Heart right ventricle (tissue), 16 donors: ENCODE measurements around the gene VTI1A. TPM values are rescaled to one million over a fixed set of nuclear protein-coding genes. Genes with fewer than 3 reads are reported as not detected.

Experiments used
- ATAC-seq, 8 donors: fragments of 200-7000 bp; cut with Tn5 transposase; one replicate each; pipeline ENCODE4 v1.9.1; 2020; ENCODE audit warnings: mild to moderate bottlenecking in 8 of 8, moderate library complexity in 8 of 8, moderate number of reproducible peaks in 1 of 8
- DNase-seq, 2 donors: peaks; one replicate each; pipeline ENCODE4 v3.0.0-alpha.2; 2020
- H3K27ac ChIP-seq, 10 donors: fragments of 200-600 bp; sonication (generic) in 2 of 10; one replicate each; pipeline versions ENCODE4 v1.5.0 to v1.8.0; 2020 to 2022; ENCODE audit warnings: mild to moderate bottlenecking in 3 of 10
- H3K27me3 ChIP-seq, 7 donors: fragments of 200-600 bp; one replicate each; pipeline ENCODE4 v1.8.0; 2021 to 2022; ENCODE audit warnings: mild to moderate bottlenecking in 2 of 7
- H3K36me3 ChIP-seq, 9 donors: fragments of 200-600 bp; sonication (generic) in 1 of 9; one replicate each; pipeline versions ENCODE4 v1.5.0 to v1.8.0; 2020 to 2022; ENCODE audit warnings: mild to moderate bottlenecking in 2 of 9
- H3K4me1 ChIP-seq, 9 donors: fragments of 200-600 bp; sonication (generic) in 1 of 9; one replicate each; pipeline versions ENCODE4 v1.5.0 to v1.8.0; 2020 to 2022; ENCODE audit warnings: mild to moderate bottlenecking in 4 of 9
- H3K4me3 ChIP-seq, 10 donors: fragments of 200-600 bp; sonication (generic) in 2 of 10; one replicate each; pipeline versions ENCODE4 v1.5.0 to v1.8.0; 2020 to 2022; ENCODE audit warnings: mild to moderate bottlenecking in 7 of 10, moderate library complexity in 2 of 10
- H3K9me3 ChIP-seq, 11 donors: fragments of 200-600 bp in 10 of 11; sonication (generic) in 2 of 11; one replicate each; pipeline versions ENCODE4 v1.5.0 to v1.8.0; 2013 to 2022; ENCODE audit warnings: mild to moderate bottlenecking in 2 of 11, control low read depth in 1 of 11, moderate library complexity in 1 of 11
- WGBS, 2 donors: extraction: QIAGEN DNeasy Blood & Tissue Kit; methylation state at CpG; one replicate each; pipeline ENCODE4 v1.1.7; 2013; ENCODE audit warnings: inconsistent platforms in 1 of 2; 5-methylcytosine and 5-hydroxymethylcytosine counted together
- intact Hi-C, 10 donors: fragments of 100-400 bp; cut with DNase I; formaldehyde crosslinking; loops; one replicate each; pipeline versions ENCODE4 v1.11.1 to v1.14.2; 2022
- polyA plus RNA-seq, 2 donors: library from polyadenylated mRNA; stranded (reverse); fragments of 200-250 nt; gene quantifications; one replicate each; pipeline ENCODE4 v1.2.3, GENCODE V29; 2013
- total RNA-seq, 10 donors: library from RNA; stranded (reverse); fragmentation: NEBNext Ultra II Directional in 3 of 10; extraction: Animal tissue kit (Norgen Biotek cat#: 25700) in 3 of 10; gene quantifications; one replicate each; pipeline versions ENCODE4 v1.2.1 to v1.2.4, GENCODE V29; 2021 to 2023
- TF ChIP-seq, protein P1 (sequence below), 9 donors: fragments of 200-600 bp; sonication (generic) in 2 of 9; IDR thresholded peaks; one replicate each; pipeline versions ENCODE4 v1.5.0 to v1.8.0; 2021 to 2022; ENCODE audit warnings: antibody characterized with exemption in 9 of 9, mild to moderate bottlenecking in 5 of 9, moderate library complexity in 1 of 9
- donor health status: Arrhythmogenic right ventricular cardiomyopathy.
- donor health status: ischemic (EF 13 %, LVEDD 7.1; RV severe dilation, severe dysfunction).
- donor health status: healthy with polysubstance abuse.
- donor health status: DM: no; HTN: yes; CAD: no.
- donor health status: DM: no; HTN: no; CAD: no.
- donor health status: ischemic (EF 25% LVEDD 6.9; RV normal size, moderate dysfunction).
- donor health status: ischemic (EF 25% LVEDD 5.7; RV mildly dilated, moderate dysfunction).
- donor health status: healthy.
- donor health status: DM: yes; HTN: yes; CAD: no.
- donor health status: Ischemic cardiomyopathy.
- donor health status: ischemic (EF 35%, LVEDD 5.7; RV mildly dilated, moderate dysfunction).
- donor health status: nonischemic (EF 11% LVEDD 7.7; RV severe dilation, severe dysfunction).
- donor health status: DM: yes; HTN: yes; CAD: no.
- donor health status: PGD.
- donor health status: ischemic (EF 29% LVEDD 5.4; RV normal size, mild dysfunction).
- donor health status: nonischemic (EF 23%, LVEDD 6.1; RV moderate dilation, normal function).

The VTI1A gene
- total and polyA plus RNA-seq, 12 donors: 6.2 to 24.5 (median 20.6) TPM

DNA sequence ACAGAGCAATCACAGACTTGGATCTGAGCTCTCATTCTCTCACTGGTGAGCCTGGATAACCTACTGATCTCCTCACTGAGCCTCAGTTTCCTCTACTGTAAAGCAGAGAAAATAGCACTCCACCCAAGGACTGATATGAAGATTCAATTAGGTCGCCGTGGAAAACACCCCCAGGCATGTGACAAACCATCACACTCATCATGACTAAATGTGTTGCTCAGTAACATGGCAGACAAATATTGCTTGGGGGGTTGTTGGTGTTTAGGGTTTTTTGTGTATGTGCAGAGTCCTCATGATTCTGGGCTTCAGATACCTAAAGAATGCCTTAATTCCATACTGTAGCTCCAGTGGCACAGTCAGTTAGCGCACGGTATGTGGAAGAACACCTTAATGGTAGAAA lies 380.9 kb downstream of the VTI1A start:
- DNase-seq: no peak
- Histone ChIP-seq H3K36me3 (no peaks in the 10 kb centered on the region), H3K9me3 (no peaks in the 10 kb centered on the region), H3K4me1 (no peaks in the 10 kb centered on the region), H3K27me3 (no peaks in the 10 kb centered on the region), H3K27ac (no peak overlapping the region), H3K4me3 (no peak overlapping the region)
- ATAC-seq: no peak
- intact Hi-C loops: no loop called here
- TF ChIP-seq, protein P1, sequence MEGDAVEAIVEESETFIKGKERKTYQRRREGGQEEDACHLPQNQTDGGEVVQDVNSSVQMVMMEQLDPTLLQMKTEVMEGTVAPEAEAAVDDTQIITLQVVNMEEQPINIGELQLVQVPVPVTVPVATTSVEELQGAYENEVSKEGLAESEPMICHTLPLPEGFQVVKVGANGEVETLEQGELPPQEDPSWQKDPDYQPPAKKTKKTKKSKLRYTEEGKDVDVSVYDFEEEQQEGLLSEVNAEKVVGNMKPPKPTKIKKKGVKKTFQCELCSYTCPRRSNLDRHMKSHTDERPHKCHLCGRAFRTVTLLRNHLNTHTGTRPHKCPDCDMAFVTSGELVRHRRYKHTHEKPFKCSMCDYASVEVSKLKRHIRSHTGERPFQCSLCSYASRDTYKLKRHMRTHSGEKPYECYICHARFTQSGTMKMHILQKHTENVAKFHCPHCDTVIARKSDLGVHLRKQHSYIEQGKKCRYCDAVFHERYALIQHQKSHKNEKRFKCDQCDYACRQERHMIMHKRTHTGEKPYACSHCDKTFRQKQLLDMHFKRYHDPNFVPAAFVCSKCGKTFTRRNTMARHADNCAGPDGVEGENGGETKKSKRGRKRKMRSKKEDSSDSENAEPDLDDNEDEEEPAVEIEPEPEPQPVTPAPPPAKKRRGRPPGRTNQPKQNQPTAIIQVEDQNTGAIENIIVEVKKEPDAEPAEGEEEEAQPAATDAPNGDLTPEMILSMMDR (IDR thresholded peaks at IDR 0.05): no peak
- WGBS, 2 donors: 94 to 98% methylated on average over 4 of the region's 4 CpGs

- Histone ChIP-seq H3K36me3 (no peaks in the 10 kb centered on the region), H3K9me3 (no peaks in the 10 kb centered on the region), H3K4me3 (no peak overlapping the region), H3K4me1 (peaks cover 5 to 25% (median 11%) of the 10 kb centered on the region in 9 donors), H3K27ac (no peak overlapping the region), H3K27me3 (no peaks in the 10 kb centered on the region)
- 94 to 95% methylated on average over 16 of the region's 16 CpGs for WGBS, 2 donors
- ATAC-seq (no peak), DNase-seq (no peak)
- TF ChIP-seq, protein P1 (IDR thresholded peaks at IDR 0.05): no peak
- intact Hi-C loops: no loop called here
Measured at GRCh38 chr10:112831859-112832258, 384.8 kb downstream of the VTI1A start.

DNA sequence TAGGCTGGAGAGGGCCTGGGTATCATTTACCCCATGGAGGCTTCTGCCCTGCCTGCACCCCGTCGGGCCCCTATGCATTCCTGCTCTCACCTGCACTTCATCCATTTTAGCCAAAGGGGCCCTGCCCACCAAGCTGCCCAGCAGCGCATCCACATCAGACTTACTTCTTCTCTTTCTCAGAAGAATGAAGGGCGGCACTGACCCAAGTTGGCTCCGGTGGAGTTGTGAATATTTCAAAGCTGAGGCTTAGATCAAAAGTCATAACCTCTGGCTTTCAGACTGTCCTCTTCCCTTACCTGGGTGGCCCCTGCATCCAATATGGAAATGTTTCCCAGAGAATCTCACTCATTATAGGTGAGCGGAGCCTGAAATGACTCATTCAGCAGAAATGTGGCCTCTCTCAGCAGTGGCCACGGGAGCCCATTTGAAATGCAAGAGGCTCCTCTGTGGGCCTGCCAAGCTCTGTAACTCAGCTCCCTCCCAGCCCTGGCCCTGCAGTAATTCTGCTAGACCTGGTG lies 385.4 kb downstream of the VTI1A start:
- 92 to 95% methylated on average over 7 of the region's 7 CpGs for WGBS, 2 donors
- TF ChIP-seq, protein P1 (IDR thresholded peaks at IDR 0.05): no peak

DNA sequence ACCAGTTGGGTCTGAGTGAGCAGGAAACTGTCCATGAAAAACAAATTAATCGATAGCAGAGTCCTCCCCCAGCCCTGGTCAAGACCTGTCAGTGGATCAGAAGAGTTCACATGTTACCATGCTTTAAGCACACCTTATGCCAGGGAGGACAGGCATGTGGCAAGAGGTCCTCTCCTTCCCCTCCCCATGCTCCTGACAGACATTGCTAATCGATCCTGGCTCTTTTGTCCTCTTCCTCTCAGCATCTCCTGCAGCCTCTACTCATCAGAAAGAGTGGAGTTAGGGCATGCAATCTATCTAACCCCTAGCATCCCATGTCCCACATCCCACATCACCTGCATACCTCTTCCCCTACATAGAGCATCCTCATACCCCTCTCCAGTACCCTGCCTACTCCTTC lies 385.9 kb downstream of the VTI1A start:
- Histone ChIP-seq H3K4me3 (no peak overlapping the region), H3K36me3 (no peaks in the 10 kb centered on the region), H3K27ac (no peak overlapping the region), H3K9me3 (no peaks in the 10 kb centered on the region), H3K4me1 (peaks cover 5 to 25% (median 11%) of the 10 kb centered on the region in 9 donors), H3K27me3 (no peaks in the 10 kb centered on the region)
- ATAC-seq (no peak), DNase-seq (no peak)
- TF ChIP-seq, protein P1 (IDR thresholded peaks at IDR 0.05): no peak
- intact Hi-C loops: no loop called here
- WGBS, 2 donors: 93 to 96% methylated on average over 2 of the region's 2 CpGs

More for the DNA sequence above, 385.4 kb downstream of the VTI1A start:
- Histone ChIP-seq H3K4me3 (no peak overlapping the region), H3K4me1 (peaks cover 5 to 25% (median 11%) of the 10 kb centered on the region in 9 donors), H3K9me3 (no peaks in the 10 kb centered on the region), H3K27ac (no peak overlapping the region), H3K27me3 (no peaks in the 10 kb centered on the region), H3K36me3 (no peaks in the 10 kb centered on the region)
- ATAC-seq: no peak
- DNase-seq: no peak
- intact Hi-C loops: no loop called here
